ENCODE results near the gene FOXK1. TPM values are rescaled to one million over a fixed set of nuclear protein-coding genes. Genes with fewer than 3 reads are reported as not detected.

The FOXK1 gene
- polyA plus RNA-seq, 3 donors, result 0.33 to 16.8 (median 0.76) TPM

DNA sequence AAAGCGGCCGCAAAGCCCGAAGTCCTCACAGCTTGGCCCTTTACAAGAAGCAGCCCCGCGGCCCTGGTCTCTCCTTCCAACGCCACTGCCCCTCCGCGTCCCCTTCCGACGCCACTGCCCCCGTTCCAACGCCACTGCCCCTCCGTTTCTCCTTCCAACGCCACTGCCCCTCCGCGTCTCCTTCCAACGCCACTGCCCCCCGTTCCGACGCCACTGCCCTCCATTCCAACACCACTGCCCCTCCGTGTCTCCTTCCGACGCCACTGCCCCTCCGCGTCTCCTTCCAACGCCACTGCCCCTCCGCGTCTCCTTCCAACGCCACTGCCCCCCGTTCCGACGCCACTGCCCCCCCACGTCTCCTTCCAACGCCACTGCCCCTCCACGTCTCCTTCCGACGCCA lies 126.5 kb downstream of the FOXK1 start:
- peaks cover 0 to 4% of the 10 kb centered on the region in 2 donors for H3K9me3 ChIP-seq (replicated peaks in 1 of 2; ENCODE audit: control insufficient read depth in 1 of 2, insufficient read depth in 1 of 2, low read length in 2 of 2)
- H3K36me3 ChIP-seq (replicated peaks in 1 of 2; ENCODE audit: control insufficient read depth in 1 of 2, insufficient read depth in 2 of 2, low read length in 2 of 2), result no peaks in the 10 kb centered on the region
- peaks cover 3 to 14% (median 9%) of the 10 kb centered on the region in 7 donors for H3K9me3 Mint-ChIP-seq
- H3K9ac ChIP-seq (ENCODE audit: insufficient read depth, low read length, poor library complexity, severe bottlenecking), result no peak overlapping the region
- DNase-seq, result no peak
- no peak for TF ChIP-seq CTCF (IDR thresholded peaks at IDR 0.05)
- H4K20me1 ChIP-seq (ENCODE audit: insufficient read depth, low read length), result no peaks in the 10 kb centered on the region
- WGBS (ENCODE audit: insufficient coverage), result 86% methylated on average over 18 of the region's 37 CpGs
- H3K27ac Mint-ChIP-seq, result no peak overlapping the region
- no peak overlapping the region for H2AFZ ChIP-seq (ENCODE audit: insufficient read depth, low read depth, low read length, poor library complexity, severe bottlenecking)
- peaks cover 2 to 39% of the 10 kb centered on the region in 2 donors for H3K27me3 ChIP-seq (ENCODE audit: control insufficient read depth in 2 of 2, insufficient read depth in 2 of 2, low read length in 2 of 2)
- intact Hi-C loops (cut with micrococcal nuclease), result no loop called here
- no peak overlapping the region for H3K4me3 ChIP-seq (replicated peaks in 1 of 3; ENCODE audit: low read depth in 2 of 3, low read length in 3 of 3)
- peak overlapping the region in 1 of 2 donors; percentile 65 for H3K4me3 Mint-ChIP-seq
- H3K4me1 Mint-ChIP-seq, result peaks cover 6% of the 10 kb centered on the region
- no peaks in the 10 kb centered on the region for H3K36me3 Mint-ChIP-seq
- peaks cover 43 to 66% (median 47%) of the 10 kb centered on the region in 3 donors for H3K27me3 Mint-ChIP-seq (ENCODE audit: low read depth in 3 of 3)
- no peaks in the 10 kb centered on the region for H3K79me2 ChIP-seq (ENCODE audit: insufficient read depth, low read length)
- H3K4me1 ChIP-seq (ENCODE audit: control insufficient read depth in 1 of 2, insufficient read depth in 2 of 2, low read length in 2 of 2), result peaks cover 0 to 7% of the 10 kb centered on the region in 2 donors
- H3K27ac ChIP-seq (ENCODE audit: low read depth in 1 of 2, low read length in 2 of 2), result no peak overlapping the region
- peak overlapping the region; percentile 63 for H3K4me2 ChIP-seq (replicated peaks; ENCODE audit: extremely low read depth, low read length, poor library complexity, severe bottlenecking)

GRCh38 chr7:4809091-4809591 lies 127.0 kb downstream of the FOXK1 start:
- peaks cover 2 to 39% of the 10 kb centered on the region in 2 donors for H3K27me3 ChIP-seq (ENCODE audit: control insufficient read depth in 2 of 2, insufficient read depth in 2 of 2, low read length in 2 of 2)
- peak overlapping the region; percentile 75 for H2AFZ ChIP-seq (ENCODE audit: insufficient read depth, low read depth, low read length, poor library complexity, severe bottlenecking)
- Mint-ChIP-seq H3K27me3 (ENCODE audit: low read depth in 3 of 3) (peaks cover 44 to 71% (median 47%) of the 10 kb centered on the region in 3 donors), H3K27ac (peak overlapping the region in 1 of 7 donors; percentile 36), H3K9me3 (peaks cover 3 to 15% (median 10%) of the 10 kb centered on the region in 7 donors), H3K36me3 (no peaks in the 10 kb centered on the region), H3K4me3 (peak overlapping the region; percentile 69 to 93), H3K4me1 (peaks cover 6% of the 10 kb centered on the region)
- DNase-seq, result peak in 2 of 3 donors; percentile 5 to 53
- H3K79me2 ChIP-seq (ENCODE audit: insufficient read depth, low read length), result no peaks in the 10 kb centered on the region
- intact Hi-C loops (cut with micrococcal nuclease), result no loop called here
- H3K36me3 ChIP-seq (replicated peaks in 1 of 2; ENCODE audit: control insufficient read depth in 1 of 2, insufficient read depth in 2 of 2, low read length in 2 of 2), result no peaks in the 10 kb centered on the region
- H3K9me3 ChIP-seq (replicated peaks in 1 of 2; ENCODE audit: control insufficient read depth in 1 of 2, insufficient read depth in 1 of 2, low read length in 2 of 2), result peaks cover 0 to 4% of the 10 kb centered on the region in 2 donors
- H3K4me2 ChIP-seq (replicated peaks; ENCODE audit: extremely low read depth, low read length, poor library complexity, severe bottlenecking), result peak overlapping the region; percentile 63
- TF ChIP-seq CTCF (IDR thresholded peaks at IDR 0.05), result no peak
- no peaks in the 10 kb centered on the region for H4K20me1 ChIP-seq (ENCODE audit: insufficient read depth, low read length)
- peaks cover 0 to 7% of the 10 kb centered on the region in 2 donors for H3K4me1 ChIP-seq (ENCODE audit: control insufficient read depth in 1 of 2, insufficient read depth in 2 of 2, low read length in 2 of 2)
- H3K4me3 ChIP-seq (replicated peaks in 1 of 3; ENCODE audit: low read depth in 2 of 3, low read length in 3 of 3), result peak overlapping the region; percentile 0 to 56 (median 20)
- no peak overlapping the region for H3K27ac ChIP-seq (ENCODE audit: low read depth in 1 of 2, low read length in 2 of 2)
- WGBS (ENCODE audit: insufficient coverage), result 2% methylated on average over 33 of the region's 38 CpGs
- H3K9ac ChIP-seq (ENCODE audit: insufficient read depth, low read length, poor library complexity, severe bottlenecking), result peak overlapping the region; percentile 40
